GM12892 (cell line): ENCODE data around the gene TECPR1.

Source experiments
- POLR2A ChIP-seq: IDR thresholded peaks from 2 replicates; pipeline ENCODE4 v1.6.1; 2011; ENCODE audit warnings: low read depth, low read length, control low read depth
- TAF1 ChIP-seq: IDR thresholded peaks from 2 replicates; pipeline ENCODE4 v1.6.1; 2011; ENCODE audit warnings: low read depth, mild to moderate bottlenecking, control low read depth, low read length, borderline replicate concordance

GRCh38 chr7:98236355-98237185 is 15.5 kb downstream of the TECPR1 start:
- no peak for TF ChIP-seq TAF1
- TF ChIP-seq POLR2A = no peak
